Measurements from ENCODE around the gene RSAD2. TPM values are rescaled to one million over a fixed set of nuclear protein-coding genes. Genes with fewer than 3 reads are reported as not detected.

RSAD2 gene
- total and polyA plus RNA-seq, 2 of the 4 experiments (the other 2 are of a cell fraction) = not detected

- BruUV-seq (replicated peaks) = no TSS peak
- Histone ChIP-seq H4K5ac (ENCODE audit: low read depth, low read length) (no peak overlapping the region), H2BK15ac (ENCODE audit: low read depth, low read length) (no peak overlapping the region), H3K23ac (ENCODE audit: low read depth, low read length) (no peak overlapping the region), H3K79me1 (ENCODE audit: low read depth in 1 of 2, low read length in 2 of 2) (no peaks in the 10 kb centered on the region), H3K14ac (replicated peaks; ENCODE audit: low read depth, low read length) (no peak overlapping the region), H3K4me3 (ENCODE audit: insufficient read depth, low read depth, low read length) (no peak overlapping the region), H3K4me2 (ENCODE audit: low read depth, low read length) (no peak overlapping the region), H2AK9ac (replicated peaks; ENCODE audit: low read depth, low read length, poor library complexity) (no peak overlapping the region), H3K9me3 (ENCODE audit: control insufficient read depth, insufficient read depth, low read length) (no peaks in the 10 kb centered on the region), H4K8ac (ENCODE audit: low read depth in 2 of 2, low read length in 2 of 2) (no peak overlapping the region), H3K36me3 (ENCODE audit: control insufficient read depth, insufficient read depth, low read length) (no peaks in the 10 kb centered on the region), H3K27ac (ENCODE audit: insufficient read depth, low read length) (no peak overlapping the region), H3K9ac (ENCODE audit: low read depth, low read length) (no peak overlapping the region), H4K20me1 (ENCODE audit: insufficient read depth, low read length) (no peaks in the 10 kb centered on the region), H2BK5ac (ENCODE audit: low read depth, low read length, poor library complexity, severe bottlenecking) (no peak overlapping the region), H2BK120ac (ENCODE audit: low read depth, low read length) (no peak overlapping the region), H3K27me3 (ENCODE audit: control insufficient read depth, insufficient read depth, low read length) (no peaks in the 10 kb centered on the region), H3K4me1 (ENCODE audit: control insufficient read depth, insufficient read depth, low read length) (no peaks in the 10 kb centered on the region), H2BK20ac (ENCODE audit: low read depth, low read length) (no peak overlapping the region), H3K56ac (ENCODE audit: extremely low read depth, insufficient read depth, low read length) (no peak overlapping the region), H4K91ac (ENCODE audit: insufficient read depth, low read depth, low read length) (no peak overlapping the region), H3K9me1 (ENCODE audit: insufficient read depth, low read length) (no peaks in the 10 kb centered on the region), H2AFZ (replicated peaks; ENCODE audit: low read length, poor library complexity) (no peak overlapping the region), H2AK5ac (ENCODE audit: low read depth, low read length) (no peak overlapping the region), H3K18ac (ENCODE audit: low read depth, low read length) (no peak overlapping the region), H3K4ac (ENCODE audit: low read depth, low read length) (no peak overlapping the region)
- CTCF ChIA-PET = no interaction called here
- ATAC-seq (ENCODE audit: low read depth) (no peak), DNase-seq (no peak)
- no peak for TF ChIP-seq POLR2A (IDR thresholded peaks at IDR 0.05; ENCODE audit: low read depth, low read length)
- TF ChIP-seq MAFK (IDR thresholded peaks at IDR 0.05; ENCODE audit: low read depth, low read length) = no peak
- intact Hi-C loops (cut with micrococcal nuclease) (no loop called here), in situ Hi-C loops (cut with MboI; ENCODE audit: low sequenced_read_pairs) (no loop called here), dilution Hi-C loops (cut with HindIII; ENCODE audit: low sequenced_read_pairs, unreplicated experiment) (no loop called here)
- POLR2A ChIA-PET (ENCODE audit: unreplicated experiment) = no interaction called here
- WGBS, 2 experiments (ENCODE audit: extremely low coverage in 2 of 2, insufficient read length in 1 of 2) = no CpG with 5 or more reads among the region's 1 CpG
Measured at GRCh38 chr2:6876309-6876708, 1.3 kb upstream of the RSAD2 start.

All from IMR-90 (cell line).